ENCODE results near the gene MSH3.

DNA sequence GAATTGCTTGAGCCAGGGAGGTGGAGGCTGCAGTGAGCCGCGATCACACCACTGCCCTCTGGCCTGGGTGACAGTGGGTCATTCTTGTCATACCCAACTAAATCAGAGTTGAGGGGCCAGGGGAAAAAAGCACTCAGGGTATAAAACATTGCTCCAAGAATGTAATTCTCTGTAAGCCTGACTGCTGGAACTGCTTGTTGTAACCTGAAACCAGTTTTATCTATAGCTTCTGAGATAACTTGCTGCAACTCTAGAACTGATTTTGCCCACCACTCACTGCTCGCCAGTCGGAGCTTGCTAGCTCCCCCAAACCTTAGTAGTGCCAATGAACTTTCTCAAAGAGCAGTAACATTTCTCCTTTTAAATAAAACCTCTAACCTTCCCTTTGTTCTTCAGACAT is 9.6 kb upstream of the MSH3 start:
- TF ChIP-seq, protein P1, sequence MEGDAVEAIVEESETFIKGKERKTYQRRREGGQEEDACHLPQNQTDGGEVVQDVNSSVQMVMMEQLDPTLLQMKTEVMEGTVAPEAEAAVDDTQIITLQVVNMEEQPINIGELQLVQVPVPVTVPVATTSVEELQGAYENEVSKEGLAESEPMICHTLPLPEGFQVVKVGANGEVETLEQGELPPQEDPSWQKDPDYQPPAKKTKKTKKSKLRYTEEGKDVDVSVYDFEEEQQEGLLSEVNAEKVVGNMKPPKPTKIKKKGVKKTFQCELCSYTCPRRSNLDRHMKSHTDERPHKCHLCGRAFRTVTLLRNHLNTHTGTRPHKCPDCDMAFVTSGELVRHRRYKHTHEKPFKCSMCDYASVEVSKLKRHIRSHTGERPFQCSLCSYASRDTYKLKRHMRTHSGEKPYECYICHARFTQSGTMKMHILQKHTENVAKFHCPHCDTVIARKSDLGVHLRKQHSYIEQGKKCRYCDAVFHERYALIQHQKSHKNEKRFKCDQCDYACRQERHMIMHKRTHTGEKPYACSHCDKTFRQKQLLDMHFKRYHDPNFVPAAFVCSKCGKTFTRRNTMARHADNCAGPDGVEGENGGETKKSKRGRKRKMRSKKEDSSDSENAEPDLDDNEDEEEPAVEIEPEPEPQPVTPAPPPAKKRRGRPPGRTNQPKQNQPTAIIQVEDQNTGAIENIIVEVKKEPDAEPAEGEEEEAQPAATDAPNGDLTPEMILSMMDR (IDR thresholded peaks at IDR 0.05), result no peak
- no peak for TF ChIP-seq ZFX (IDR thresholded peaks at IDR 0.05; ENCODE audit: borderline replicate concordance)
